WTC11 (cell line): ENCODE results near the gene GRM7.

Experiments
- AFF4 ChIP-seq: sonication (generic); formaldehyde crosslinking; IDR thresholded peaks from 2 replicates; pipeline ENCODE4 v1.8.1; 2023; ENCODE audit warnings: mild to moderate bottlenecking, missing genetic modification reagents, borderline replicate concordance
- ATF2 ChIP-seq: sonication (generic); formaldehyde crosslinking; IDR thresholded peaks from 2 replicates; pipeline ENCODE4 v1.8.1; 2022; ENCODE audit warnings: low read depth, missing genetic modification reagents, borderline replicate concordance
- CREB1 ChIP-seq: sonication (generic); formaldehyde crosslinking; IDR thresholded peaks from 2 replicates; pipeline ENCODE4 v1.8.0; 2023; ENCODE audit warnings: mild to moderate bottlenecking, missing genetic modification reagents
- CTCF ChIP-seq: fragments of 200-600 bp; IDR thresholded peaks from 2 replicates; pipeline ENCODE4 v1.8.0; 2022; ENCODE audit warnings: antibody characterized with exemption
- JUN ChIP-seq: sonication (generic); formaldehyde crosslinking; IDR thresholded peaks from 2 replicates; pipeline ENCODE4 v1.8.0; 2023; ENCODE audit warnings: mild to moderate bottlenecking, missing genetic modification reagents
- TCF7 ChIP-seq: sonication (generic); formaldehyde crosslinking; IDR thresholded peaks from 2 replicates; pipeline ENCODE4 v1.8.0; 2022; ENCODE audit warnings: mild to moderate bottlenecking, low read depth, missing genetic modification reagents, moderate library complexity
- USF1 ChIP-seq: sonication (generic); formaldehyde crosslinking; IDR thresholded peaks from 2 replicates; pipeline ENCODE4 v1.8.0; 2022; ENCODE audit warnings: mild to moderate bottlenecking, missing genetic modification reagents
- ZBTB43 ChIP-seq: sonication (generic); formaldehyde crosslinking; IDR thresholded peaks from 2 replicates; pipeline ENCODE4 v1.8.1; 2023; ENCODE audit warnings: mild to moderate bottlenecking, missing genetic modification reagents
- TF ChIP-seq, protein P1 (sequence below): fragments of 250-450 bp; sonication (Bioruptor Pico); IDR thresholded peaks from 2 replicates; pipeline ENCODE4 v1.9.0; 2021; ENCODE audit warnings: mild to moderate bottlenecking

- TF ChIP-seq AFF4 (CRISPR knock-in tag) (no peak), ATF2 (CRISPR knock-in tag) (no peak), CREB1 (CRISPR knock-in tag) (no peak), CTCF (no peak), TCF7 (no peak), ZBTB43 (CRISPR knock-in tag) (no peak), JUN (CRISPR knock-in tag) (no peak), USF1 (CRISPR knock-in tag) (no peak)
- TF ChIP-seq, protein P1, sequence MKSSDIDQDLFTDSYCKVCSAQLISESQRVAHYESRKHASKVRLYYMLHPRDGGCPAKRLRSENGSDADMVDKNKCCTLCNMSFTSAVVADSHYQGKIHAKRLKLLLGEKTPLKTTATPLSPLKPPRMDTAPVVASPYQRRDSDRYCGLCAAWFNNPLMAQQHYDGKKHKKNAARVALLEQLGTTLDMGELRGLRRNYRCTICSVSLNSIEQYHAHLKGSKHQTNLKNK (CRISPR knock-in tag): no peak
Observed at GRCh38 chr3:7545334-7545733, 684.4 kb downstream of the GRM7 start.
